ENCODE data around the gene ZNF605.
"Not testable (repeated sequence)": the region's sequence is repeated elsewhere in the genome, so short reads cannot be mapped to it uniquely, and the experiment has no call there.

The ZNF605 gene

DNA sequence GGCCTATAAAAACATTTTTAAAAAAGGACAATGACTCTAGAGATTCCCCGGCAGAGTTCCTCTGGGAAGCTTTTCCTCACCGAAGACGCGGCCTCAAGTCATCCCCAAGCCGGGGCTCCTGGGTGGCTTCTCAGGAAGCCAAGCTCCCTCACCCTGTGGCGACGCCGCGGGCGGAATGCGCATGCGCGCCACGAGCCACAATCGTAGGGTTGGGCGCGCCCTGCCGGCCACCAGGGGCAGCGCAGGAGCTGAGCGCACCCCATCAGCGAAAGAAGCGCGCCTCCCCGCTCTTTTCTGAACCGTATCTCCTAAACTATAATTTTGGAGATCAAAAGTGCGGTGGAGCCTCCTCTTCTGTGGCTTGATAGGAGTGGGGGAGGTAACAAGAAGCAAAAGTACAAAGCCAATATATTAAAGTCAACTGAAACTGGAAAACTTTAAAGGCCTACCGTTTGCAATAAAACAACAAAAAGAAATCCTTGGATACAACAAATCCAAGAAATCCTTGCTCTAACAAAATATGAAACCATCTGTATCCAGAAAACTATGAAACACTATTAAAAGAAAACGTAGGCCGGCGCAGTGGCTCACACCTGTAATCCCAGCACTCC is 51.3 kb downstream of the ZNF605 start:
- DNase-seq: no peak

DNA sequence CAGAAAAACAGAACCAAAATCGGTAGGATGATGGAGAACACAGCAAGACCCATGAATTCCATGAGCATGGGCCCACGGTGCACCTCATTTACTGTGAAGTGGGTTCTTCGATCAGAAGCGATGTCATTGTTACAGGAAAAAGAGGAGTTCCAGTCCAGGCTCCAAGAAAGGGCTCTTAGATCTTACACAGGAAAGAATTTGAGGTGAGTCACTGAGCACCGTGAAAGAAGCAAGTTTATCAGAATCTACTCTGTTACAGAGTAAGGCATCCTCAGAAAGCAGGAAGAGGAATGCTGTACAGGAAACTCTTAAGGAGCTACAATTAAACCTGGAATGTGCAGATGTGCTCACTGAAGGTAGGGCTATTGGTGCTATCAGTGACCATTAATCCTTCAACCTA is 57.1 kb downstream of the ZNF605 start:
- DNase-seq: no peak

DNA sequence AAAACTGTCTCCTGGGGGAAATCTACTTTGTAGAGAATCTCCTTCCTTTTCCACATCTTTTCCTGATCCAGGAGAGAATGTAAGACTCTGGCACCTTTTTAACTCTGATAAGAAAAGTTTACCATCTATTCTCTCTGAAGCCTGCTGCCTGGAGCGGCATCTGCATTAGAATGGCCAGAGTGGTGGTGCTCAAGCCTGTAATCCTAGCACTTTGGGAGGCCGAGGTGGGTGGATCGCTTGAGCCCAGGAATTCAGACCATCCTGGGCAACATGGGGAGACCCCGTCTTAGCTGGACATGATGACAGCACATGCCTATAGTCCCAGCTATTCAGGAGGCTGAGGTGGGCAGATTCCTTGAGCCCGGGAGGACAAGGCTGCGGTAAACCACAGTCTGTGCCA is 67.3 kb downstream of the ZNF605 start:
- no peak for DNase-seq

DNA sequence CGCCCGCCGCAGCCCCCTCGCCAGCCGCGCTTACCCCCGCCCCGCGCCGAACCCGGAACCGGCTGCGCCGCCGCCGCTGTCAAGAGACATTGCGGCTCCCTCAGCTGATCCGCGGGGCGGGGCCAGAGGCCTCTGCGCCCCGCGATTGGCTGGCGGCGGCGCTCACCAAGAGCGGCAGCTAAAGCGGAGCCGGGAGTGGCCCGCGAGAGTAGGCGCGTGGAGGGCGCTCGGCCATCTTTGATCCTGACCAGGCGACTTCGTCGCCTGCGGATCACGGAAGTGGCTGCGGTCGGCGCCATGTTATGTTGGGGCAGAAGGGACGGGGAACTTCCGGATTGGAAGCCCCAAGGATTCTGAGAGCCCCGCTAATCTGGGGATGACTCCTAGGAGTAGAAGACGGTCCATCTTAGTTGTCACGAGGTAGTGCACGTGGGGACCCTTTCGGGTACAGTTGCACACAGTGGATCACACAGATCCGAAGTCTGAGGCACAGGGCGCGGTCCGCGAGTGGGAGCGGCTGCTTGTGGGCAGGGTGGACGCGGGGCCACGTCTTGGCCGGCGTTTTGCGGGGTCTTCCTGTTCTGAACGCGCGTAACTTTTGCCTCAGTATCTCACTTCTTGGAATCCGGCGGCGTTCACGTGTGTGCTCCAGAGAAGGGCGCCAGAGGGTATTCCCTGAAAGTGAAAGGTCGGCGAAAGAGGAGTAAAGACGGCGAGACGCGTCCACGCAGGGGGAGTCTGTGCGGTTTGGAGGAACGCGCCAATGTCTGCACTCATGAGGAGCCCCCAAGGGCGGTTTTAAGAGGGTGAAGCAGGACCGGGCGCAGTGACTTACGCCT is 68.4 kb downstream of the ZNF605 start, which contains the start of gene CHFR:
Gene CHFR (minus strand): TSS at position 93 of the 839 bp plus-strand sequence. CDS start 277 bp downstream, outside the sequence.
- DNase-seq: peak; percentile 92 to 98

DNA sequence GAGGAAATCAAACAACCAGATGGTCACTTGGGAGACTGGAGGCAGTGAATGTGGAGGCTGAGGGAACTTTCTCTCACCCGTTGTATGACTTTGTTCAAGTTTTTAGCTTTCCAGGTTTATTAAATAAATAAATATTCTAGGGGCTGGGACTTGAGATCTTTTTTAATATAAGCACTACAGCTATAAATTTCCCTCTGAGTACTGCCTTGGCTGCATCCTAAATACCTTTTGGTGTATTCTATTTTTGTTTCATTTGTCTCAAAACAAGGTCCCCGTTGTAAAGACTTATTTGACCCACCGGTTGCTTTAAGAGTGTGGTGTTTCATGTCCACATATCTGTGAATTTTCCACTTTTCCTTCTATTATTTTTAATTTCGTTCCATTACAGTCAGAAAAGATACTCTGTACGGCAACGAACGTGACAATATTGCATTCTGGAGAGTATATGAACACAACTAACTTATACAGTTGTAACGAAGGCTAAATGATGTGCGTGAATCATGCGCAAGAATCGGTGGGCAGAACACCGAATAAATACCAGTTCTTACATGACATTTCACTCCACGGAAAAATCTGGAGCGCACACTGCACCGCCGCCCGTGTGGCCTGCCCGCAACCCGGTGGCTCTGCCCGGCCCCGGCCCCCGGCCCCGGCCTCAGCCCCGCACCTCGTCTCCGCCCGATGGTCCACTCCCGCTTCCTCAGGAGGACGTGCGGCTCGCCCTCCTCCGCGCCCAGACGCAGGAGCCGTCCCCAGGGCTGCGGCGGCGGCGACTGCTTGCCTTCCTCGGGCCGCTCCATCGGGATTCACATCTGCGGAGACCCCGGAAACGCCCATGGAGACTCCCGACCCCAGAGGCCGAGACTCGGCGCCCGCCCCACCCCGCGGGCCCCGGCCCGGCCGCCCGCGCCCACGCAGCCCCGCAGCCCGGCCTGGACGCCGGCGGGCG is 69.3 kb downstream of the ZNF605 start:
- DNase-seq: peak; percentile 29 to 77

DNA sequence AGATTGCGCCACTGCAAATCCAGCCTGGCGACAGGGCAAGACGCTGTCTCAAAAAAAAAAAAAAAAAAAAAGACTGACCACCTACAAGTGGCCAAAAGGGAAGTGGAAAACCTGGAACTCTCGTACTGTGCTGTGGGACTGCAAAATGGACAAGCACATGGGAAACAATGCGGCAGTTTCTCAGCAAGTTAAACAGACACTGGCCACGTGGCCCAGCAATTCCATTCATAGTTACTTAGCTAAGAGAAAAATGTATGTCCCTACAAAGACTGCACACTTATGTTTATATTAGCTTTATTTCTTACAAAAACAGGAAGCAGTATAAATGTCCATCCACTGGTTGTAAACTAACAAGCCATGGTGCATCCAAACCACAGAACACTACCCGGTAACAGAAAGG is 74.3 kb downstream of the ZNF605 start:
- no peak for DNase-seq

DNA sequence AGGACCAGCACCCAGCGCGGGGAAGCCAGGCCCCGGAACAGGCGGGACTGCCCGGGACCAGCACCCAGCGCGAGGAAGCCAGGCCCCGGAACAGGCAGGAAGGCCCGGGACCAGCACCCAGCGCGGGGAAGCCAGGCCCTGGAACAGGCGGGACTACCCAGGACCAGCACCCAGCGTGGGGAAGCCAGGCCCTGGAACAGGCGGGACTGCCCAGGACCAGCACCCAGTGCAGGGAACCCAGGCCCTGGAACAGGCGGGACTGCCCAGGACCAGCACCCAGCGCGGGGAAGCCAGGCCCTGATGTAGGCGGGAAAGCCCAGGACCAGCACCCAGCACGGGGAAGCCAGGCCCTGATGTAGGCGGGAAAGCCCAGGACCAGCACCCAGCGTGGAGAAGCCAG is 81.5 kb downstream of the ZNF605 start:
- not testable (repeated sequence) for DNase-seq

DNA sequence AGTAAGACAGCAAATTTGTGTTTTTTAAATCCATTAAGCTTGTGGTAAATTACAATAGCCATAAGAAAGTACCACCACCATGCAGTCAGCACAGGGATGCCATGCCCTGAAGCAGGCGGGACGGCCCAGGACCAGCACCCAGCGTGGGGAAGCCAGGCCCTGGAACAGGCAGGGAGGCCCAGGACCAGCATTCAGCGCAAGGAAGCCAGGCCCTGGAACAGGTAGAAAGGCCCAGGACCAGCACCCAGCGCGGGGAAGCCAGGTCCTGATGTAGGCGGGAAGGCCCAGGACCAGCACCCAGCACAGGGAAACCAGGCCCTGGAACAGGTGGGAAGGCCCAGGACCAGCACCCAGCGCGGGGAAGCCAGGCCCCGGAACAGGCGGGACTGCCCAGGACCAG is 81.9 kb downstream of the ZNF605 start:
- DNase-seq: no peak

DNA sequence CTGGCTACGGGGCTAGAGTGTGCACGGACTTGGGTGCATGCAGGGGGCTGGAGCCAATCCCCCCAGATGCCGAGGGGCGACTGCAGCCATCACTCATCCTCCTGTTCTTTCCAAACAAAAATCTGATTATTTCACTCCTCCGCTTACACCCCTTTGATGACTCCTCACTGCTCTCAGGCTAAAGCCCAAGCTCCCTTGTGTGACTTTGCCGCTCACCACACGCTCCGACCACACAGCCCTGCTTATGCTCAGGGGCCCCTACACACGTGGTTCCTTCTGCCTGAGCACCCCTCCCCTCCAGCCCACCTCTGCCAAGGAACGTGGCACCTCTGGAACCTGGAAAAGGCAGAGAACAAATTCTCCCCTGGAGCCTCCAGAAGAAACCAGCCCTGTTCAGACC is 82.4 kb downstream of the ZNF605 start:
- no peak for DNase-seq

DNA sequence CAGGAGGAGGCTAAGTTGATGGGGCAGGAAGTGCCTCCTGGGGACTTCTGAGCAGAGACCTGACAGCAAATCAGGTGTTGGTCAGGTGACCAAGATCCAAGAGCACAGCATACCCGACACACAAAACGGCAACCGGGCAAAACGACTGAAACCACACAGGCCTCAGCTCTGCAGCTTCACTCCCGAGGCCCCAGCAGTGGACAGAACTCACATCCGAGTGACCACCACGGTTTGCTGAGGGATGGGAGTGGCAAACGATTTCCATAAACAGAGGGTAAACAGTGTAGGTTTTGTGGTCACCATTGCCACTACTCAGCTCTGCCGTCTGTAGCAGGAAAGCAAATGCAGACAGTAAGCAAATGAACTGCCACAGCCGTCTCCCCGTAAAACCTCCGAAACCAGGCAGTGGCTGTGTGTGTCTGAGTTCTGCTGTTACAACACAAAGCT is 83.1 kb downstream of the ZNF605 start:
- DNase-seq: no peak

DNA sequence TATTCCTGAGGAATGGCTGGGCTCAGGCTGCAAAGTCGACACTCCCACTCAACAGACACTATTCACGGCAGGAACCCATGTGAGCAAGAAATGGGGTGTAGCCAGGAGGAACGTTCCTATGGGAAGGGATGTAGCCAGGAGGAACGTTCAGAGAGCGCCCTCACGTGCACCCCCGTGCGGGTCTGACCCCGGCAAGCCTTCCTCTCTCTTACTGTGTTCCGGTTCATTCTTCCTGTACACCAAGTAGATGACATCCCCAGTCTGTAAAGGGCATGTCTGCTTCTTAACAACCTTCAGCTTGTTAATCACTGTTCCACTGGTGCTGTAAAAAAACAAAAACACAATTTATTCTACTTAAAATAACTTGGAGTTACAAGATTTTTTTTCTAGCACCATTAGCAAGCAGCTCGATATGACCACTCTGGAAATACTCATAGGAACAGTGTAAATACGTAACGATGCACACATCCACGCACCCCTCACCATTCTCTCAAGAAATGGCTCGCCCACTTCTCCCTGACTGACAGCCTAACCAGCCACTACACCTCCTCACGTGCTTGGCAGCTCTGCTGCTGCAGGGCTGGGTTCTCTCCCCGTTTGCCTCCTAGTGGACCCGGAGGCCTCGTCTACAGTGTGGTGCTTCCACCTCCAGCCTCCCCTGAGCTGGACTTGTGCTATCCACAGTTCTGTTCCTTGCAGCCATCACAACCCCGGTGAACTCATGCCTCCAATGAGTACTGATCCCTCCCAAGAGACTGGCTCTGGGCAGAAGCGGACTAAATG is 83.8 kb downstream of the ZNF605 start:
- no peak for DNase-seq

DNA sequence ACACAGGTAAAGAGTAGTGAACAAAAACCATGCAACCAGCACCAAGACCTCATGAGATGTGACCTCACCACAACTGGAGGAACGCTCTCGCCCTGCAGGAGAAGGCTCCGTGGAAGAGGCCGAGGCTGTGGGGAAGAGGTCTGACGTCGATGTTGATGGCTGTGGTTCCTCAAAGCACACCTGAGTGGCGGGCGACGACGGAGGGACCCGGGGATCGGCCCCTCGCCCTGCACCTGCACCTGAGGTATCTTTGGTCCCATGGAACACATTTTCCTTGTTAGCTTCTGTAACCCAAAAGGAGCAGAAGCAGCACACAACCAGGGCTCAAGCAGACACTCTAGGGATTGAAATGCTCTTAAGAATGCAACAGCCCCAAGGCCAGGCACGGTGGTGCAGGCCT is 86.6 kb downstream of the ZNF605 start:
- DNase-seq: no peak
